Tibial nerve (tissue), 4 donors: ENCODE results near the gene RACGAP1. TPM values are rescaled to one million over a fixed set of nuclear protein-coding genes. Genes with fewer than 3 reads are reported as not detected.
"Not testable (repeated sequence)": the region's sequence is repeated elsewhere in the genome, so short reads cannot be mapped to it uniquely, and the experiment has no call there.

Source experiments
- DNase-seq, 2 donors: peaks; one replicate each; pipeline ENCODE4 v3.0.0-alpha.2; 2019; ENCODE audit warnings: low spot score in 2 of 2
- H3K27ac ChIP-seq, 4 donors: fragments of 200-600 bp; sonication (generic) in 3 of 4; one replicate each; pipeline ENCODE4 v1.5.1; 2017 to 2019; ENCODE audit warnings: mild to moderate bottlenecking in 1 of 4
- H3K27me3 ChIP-seq, 2 donors: fragments of 200-600 bp; sonication (generic) in 1 of 2; one replicate each; pipeline versions ENCODE4 v1.5.1 to v1.6.0; 2017 to 2019
- H3K36me3 ChIP-seq, 3 donors: fragments of 200-600 bp; sonication (generic); one replicate each; pipeline ENCODE4 v1.5.1; 2018 to 2019
- H3K4me1 ChIP-seq, 4 donors: fragments of 200-600 bp; sonication (generic) in 3 of 4; one replicate each; pipeline ENCODE4 v1.5.1; 2017 to 2019
- H3K4me3 ChIP-seq, 4 donors: fragments of 200-600 bp; sonication (generic) in 3 of 4; one replicate each; pipeline ENCODE4 v1.5.1; 2017 to 2019; ENCODE audit warnings: mild to moderate bottlenecking in 1 of 4, moderate library complexity in 1 of 4
- H3K9me3 ChIP-seq, 4 donors: fragments of 200-600 bp; sonication (generic) in 3 of 4; one replicate each; pipeline ENCODE4 v1.5.1; 2017 to 2019
- EP300 ChIP-seq, 2 donors: sonication (generic); formaldehyde crosslinking; IDR thresholded peaks; one replicate each; pipeline ENCODE4 v1.6.1; 2017; ENCODE audit warnings: antibody characterized with exemption in 2 of 2, mild to moderate bottlenecking in 1 of 2
- POLR2A ChIP-seq, 2 donors: fragments of 450-650 bp; IDR thresholded peaks; one replicate each; pipeline ENCODE4 v1.6.1; 2017; ENCODE audit warnings: antibody characterized with exemption in 2 of 2, mild to moderate bottlenecking in 2 of 2, moderate library complexity in 2 of 2
- WGBS, 2 donors: methylation state at CpG; one replicate each; pipeline ENCODE4 v1.1.5; 2018; 5-methylcytosine and 5-hydroxymethylcytosine counted together
- total RNA-seq, 4 donors: library from RNA; depleted of rRNA; stranded (reverse); fragments of >200 nt; gene quantifications; one replicate each; pipeline ENCODE4 v1.1.0, GENCODE V29; 2016
- TF ChIP-seq, protein P1 (sequence below), 5 experiments: fragments of 200-600 bp in 3 of 5; fragments of 450-650 bp in 2 of 5; sonication (generic) in 3 of 5; IDR thresholded peaks; one replicate each; pipeline ENCODE4 v1.5.1; 2016 to 2019; ENCODE audit warnings: antibody characterized with exemption in 5 of 5, mild to moderate bottlenecking in 3 of 5, moderate library complexity in 2 of 5

RACGAP1 gene
- total RNA-seq, 4 donors from 2014 or later = 6.3 to 15.1 (median 10.5) TPM

DNA sequence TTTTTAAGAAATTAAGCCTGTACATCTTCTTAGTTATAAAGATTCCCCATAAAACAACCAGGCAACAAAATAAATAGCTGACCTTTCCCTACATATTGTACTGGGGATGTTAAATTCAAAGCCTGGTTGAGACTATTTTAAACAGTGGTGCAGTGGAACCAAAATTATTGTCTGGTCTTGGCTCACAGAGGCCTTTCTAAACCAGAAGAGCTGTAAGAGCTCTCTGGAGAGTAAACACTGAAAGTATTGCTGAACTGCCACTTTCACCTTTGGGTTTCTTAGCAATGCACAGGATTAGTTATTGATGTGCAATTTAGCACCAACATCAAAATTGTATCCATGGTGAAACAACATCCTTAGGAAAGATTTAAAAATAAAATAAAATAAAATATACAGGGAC lies 20.6 kb downstream of the RACGAP1 start:
- Histone ChIP-seq H3K4me3 (no peak overlapping the region), H3K36me3 (peaks cover 0 to 18% (median 0%) of the 10 kb centered on the region in 3 donors), H3K9me3 (no peaks in the 10 kb centered on the region), H3K4me1 (no peaks in the 10 kb centered on the region), H3K27ac (no peak overlapping the region), H3K27me3 (no peaks in the 10 kb centered on the region)
- no peak for DNase-seq
- TF ChIP-seq EP300 (IDR thresholded peaks at IDR 0.05) (no peak), POLR2A (IDR thresholded peaks at IDR 0.05) (no peak)
- TF ChIP-seq, protein P1, sequence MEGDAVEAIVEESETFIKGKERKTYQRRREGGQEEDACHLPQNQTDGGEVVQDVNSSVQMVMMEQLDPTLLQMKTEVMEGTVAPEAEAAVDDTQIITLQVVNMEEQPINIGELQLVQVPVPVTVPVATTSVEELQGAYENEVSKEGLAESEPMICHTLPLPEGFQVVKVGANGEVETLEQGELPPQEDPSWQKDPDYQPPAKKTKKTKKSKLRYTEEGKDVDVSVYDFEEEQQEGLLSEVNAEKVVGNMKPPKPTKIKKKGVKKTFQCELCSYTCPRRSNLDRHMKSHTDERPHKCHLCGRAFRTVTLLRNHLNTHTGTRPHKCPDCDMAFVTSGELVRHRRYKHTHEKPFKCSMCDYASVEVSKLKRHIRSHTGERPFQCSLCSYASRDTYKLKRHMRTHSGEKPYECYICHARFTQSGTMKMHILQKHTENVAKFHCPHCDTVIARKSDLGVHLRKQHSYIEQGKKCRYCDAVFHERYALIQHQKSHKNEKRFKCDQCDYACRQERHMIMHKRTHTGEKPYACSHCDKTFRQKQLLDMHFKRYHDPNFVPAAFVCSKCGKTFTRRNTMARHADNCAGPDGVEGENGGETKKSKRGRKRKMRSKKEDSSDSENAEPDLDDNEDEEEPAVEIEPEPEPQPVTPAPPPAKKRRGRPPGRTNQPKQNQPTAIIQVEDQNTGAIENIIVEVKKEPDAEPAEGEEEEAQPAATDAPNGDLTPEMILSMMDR (IDR thresholded peaks at IDR 0.05) = no peak

DNA sequence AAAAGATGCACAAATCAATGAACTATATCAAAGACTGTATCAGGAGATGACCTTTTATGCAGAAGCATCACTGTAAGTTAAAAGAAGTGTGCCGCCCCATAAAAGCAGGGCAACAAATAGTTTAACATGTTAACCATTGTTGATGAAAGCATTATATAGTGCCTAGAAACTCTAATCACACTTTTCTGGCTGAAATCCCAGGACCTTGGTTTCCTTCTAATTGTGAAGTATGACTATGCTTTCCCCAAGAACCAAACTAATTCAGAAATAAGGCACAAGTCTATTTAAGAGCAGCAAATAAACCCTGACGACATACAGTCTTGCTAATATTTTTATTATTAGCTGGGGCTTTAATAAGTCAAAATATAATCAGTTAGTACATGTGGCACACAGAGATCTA lies 21.7 kb downstream of the RACGAP1 start:
- no peak for DNase-seq
- Histone ChIP-seq H3K4me3 (no peak overlapping the region), H3K36me3 (peaks cover 0 to 29% (median 0%) of the 10 kb centered on the region in 3 donors), H3K9me3 (no peaks in the 10 kb centered on the region), H3K4me1 (no peaks in the 10 kb centered on the region), H3K27ac (no peak overlapping the region), H3K27me3 (no peaks in the 10 kb centered on the region)
- WGBS, 2 donors = 84 to 87% methylated on average over 2 of the region's 2 CpGs
- no peak for TF ChIP-seq EP300 (IDR thresholded peaks at IDR 0.05)
- TF ChIP-seq, protein P1 (IDR thresholded peaks at IDR 0.05) = no peak
- no peak for TF ChIP-seq POLR2A (IDR thresholded peaks at IDR 0.05)

DNA sequence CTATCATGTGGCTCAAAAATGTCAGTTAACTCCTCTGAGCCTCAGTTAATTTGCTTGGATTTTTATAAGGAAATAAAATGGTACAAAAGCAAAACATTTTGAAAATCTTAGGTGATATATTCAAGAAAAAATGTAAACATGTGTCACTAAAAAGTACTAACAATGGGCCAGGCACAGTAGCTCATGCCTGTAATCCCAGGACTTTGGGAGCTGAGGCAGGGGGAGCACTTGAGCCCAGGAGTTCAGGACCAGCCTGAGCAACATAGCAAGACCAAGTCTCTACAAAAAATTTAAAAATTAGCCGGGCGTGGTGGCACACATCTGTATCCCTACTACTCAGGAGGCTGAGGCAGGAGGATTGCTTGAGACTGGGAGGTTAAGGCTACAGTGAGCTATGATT lies 26.8 kb downstream of the RACGAP1 start:
- no peak for DNase-seq
- no peak overlapping the region for H3K27ac ChIP-seq
- no peaks in the 10 kb centered on the region for H3K9me3 ChIP-seq
- H3K36me3 ChIP-seq = peaks cover 0 to 70% (median 0%) of the 10 kb centered on the region in 3 donors
- H3K4me3 ChIP-seq = no peak overlapping the region
- no peaks in the 10 kb centered on the region for H3K27me3 ChIP-seq
- WGBS, 2 donors = 89 to 95% methylated on average over 2 of the region's 2 CpGs
- no peaks in the 10 kb centered on the region for H3K4me1 ChIP-seq
- TF ChIP-seq, protein P1 (IDR thresholded peaks at IDR 0.05) = no peak
- no peak for TF ChIP-seq EP300 (IDR thresholded peaks at IDR 0.05)
- no peak for TF ChIP-seq POLR2A (IDR thresholded peaks at IDR 0.05)

- H3K4me3 ChIP-seq = no peak overlapping the region
- H3K27me3 ChIP-seq = no peaks in the 10 kb centered on the region
- WGBS, 2 donors = 81 to 84% methylated on average over 4 of the region's 4 CpGs
- DNase-seq = no peak
- H3K4me1 ChIP-seq = no peaks in the 10 kb centered on the region
- TF ChIP-seq, protein P1 (IDR thresholded peaks at IDR 0.05) = no peak
- no peak for TF ChIP-seq EP300 (IDR thresholded peaks at IDR 0.05)
- no peak for TF ChIP-seq POLR2A (IDR thresholded peaks at IDR 0.05)
- peaks cover 0 to 49% (median 4%) of the 10 kb centered on the region in 3 donors for H3K36me3 ChIP-seq
- no peaks in the 10 kb centered on the region for H3K9me3 ChIP-seq
- no peak overlapping the region for H3K27ac ChIP-seq
Measured at GRCh38 chr12:49990273-49990672, 35.0 kb downstream of the RACGAP1 start.

DNA sequence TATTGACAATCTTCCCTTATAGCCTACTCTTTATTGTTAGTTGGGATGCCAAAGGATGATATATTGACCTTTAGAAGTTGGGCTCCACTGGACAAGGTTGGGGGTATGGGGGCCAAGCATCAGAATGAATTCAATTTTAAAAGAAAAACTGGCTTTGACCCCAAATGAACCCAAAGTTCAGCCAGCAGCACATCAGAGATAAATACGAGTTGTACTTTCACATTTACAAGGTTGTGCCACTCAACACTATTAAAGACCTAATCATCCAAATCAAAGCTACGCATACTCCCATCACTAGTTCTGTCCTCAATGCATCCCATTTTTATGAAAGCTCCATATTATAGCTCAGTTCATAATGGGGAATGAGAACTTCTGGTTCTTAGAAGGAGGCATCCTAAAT lies 35.9 kb downstream of the RACGAP1 start:
- H3K27ac ChIP-seq, H3K4me3 ChIP-seq, H3K9me3 ChIP-seq, H3K27me3 ChIP-seq, DNase-seq, H3K4me1 ChIP-seq: not testable (repeated sequence)
- WGBS, 2 donors = 93% methylated on average over 2 of the region's 2 CpGs
- H3K36me3 ChIP-seq = peaks cover 0 to 42% (median 4%) of the 10 kb centered on the region in 3 donors
